ENCODE data around the gene CNP. TPM values are rescaled to one million over a fixed set of nuclear protein-coding genes. Genes with fewer than 3 reads are reported as not detected.

CNP gene
- polyA plus RNA-seq, 3 donors: 19.4 to 45.6 (median 38.2) TPM

GRCh38 chr17:41967921-41968578 lies 1.5 kb downstream of the CNP start:
- no peak overlapping the region for H3K27ac ChIP-seq (ENCODE audit: low read depth, low read length)
- WGBS, 3 donors: 76 to 92% (median 92%) methylated on average over 34 to 37 of the region's 37 CpGs

- H3K27ac ChIP-seq (ENCODE audit: low read depth, low read length): no peak overlapping the region
- 87 to 93% (median 90%) methylated on average over 10 of the region's 10 CpGs for WGBS, 3 donors
These were observed 2.1 kb downstream of the CNP start for GRCh38 chr17:41968676-41969075.

GRCh38 chr17:41970901-41971331 lies 4.3 kb downstream of the CNP start:
- H3K27ac ChIP-seq (ENCODE audit: low read depth, low read length): no peak overlapping the region
- WGBS, 3 donors: 75 to 84% (median 80%) methylated on average over 5 of the region's 5 CpGs

- whole genome bisulfite sequencing, 3 donors: 80 to 87% (median 84%) methylated on average over 18 of the region's 18 CpGs
These were observed 5.3 kb downstream of the CNP start for GRCh38 chr17:41971721-41972523.

GRCh38 chr17:41972571-41973407 lies 6.2 kb downstream of the CNP start:
- 26 to 59% (median 49%) methylated on average over 20 to 22 of the region's 22 CpGs for WGBS, 3 donors
- H3K27ac ChIP-seq (ENCODE audit: low read depth, low read length): no peak overlapping the region

More at GRCh38 chr17:41971721-41972523, 5.3 kb downstream of the CNP start:
- no peak overlapping the region for H3K27ac ChIP-seq (ENCODE audit: low read depth, low read length)

- no peak overlapping the region for H3K27ac ChIP-seq (ENCODE audit: low read depth, low read length)
- WGBS, 3 donors: 36 to 75% (median 70%) methylated on average over 19 of the region's 19 CpGs
These were observed 6.8 kb downstream of the CNP start for GRCh38 chr17:41973408-41973811.

- 78 to 91% (median 82%) methylated on average over 6 of the region's 6 CpGs for WGBS, 3 donors
- no peak overlapping the region for H3K27ac ChIP-seq (ENCODE audit: low read depth, low read length)
These were observed 7.4 kb downstream of the CNP start for GRCh38 chr17:41974031-41974430.

GRCh38 chr17:41974658-41975057 lies 8.1 kb downstream of the CNP start:
- no peak overlapping the region for H3K27ac ChIP-seq (ENCODE audit: low read depth, low read length)

GRCh38 chr17:41975099-41976083 lies 8.8 kb downstream of the CNP start:
- WGBS, 3 donors: 88 to 91% (median 90%) methylated on average over 9 of the region's 9 CpGs
- H3K27ac ChIP-seq (ENCODE audit: low read depth, low read length): no peak overlapping the region

More at GRCh38 chr17:41974658-41975057, 8.1 kb downstream of the CNP start:
- 85 to 93% (median 90%) methylated on average over 5 of the region's 5 CpGs for WGBS, 3 donors

- no peak overlapping the region for H3K27ac ChIP-seq (ENCODE audit: low read depth, low read length)
- 61 to 82% (median 65%) methylated on average over 11 of the region's 11 CpGs for WGBS, 3 donors
These were observed 9.7 kb downstream of the CNP start for GRCh38 chr17:41976142-41976768.

- no peak overlapping the region for H3K27ac ChIP-seq (ENCODE audit: low read depth, low read length)
- WGBS, 3 donors: 34 to 95% (median 89%) methylated on average over 4 of the region's 4 CpGs
These were observed 11.4 kb downstream of the CNP start for GRCh38 chr17:41977991-41978390.

GRCh38 chr17:41982026-41982760 lies 15.6 kb downstream of the CNP start:
- H3K27ac ChIP-seq (ENCODE audit: low read depth, low read length): no peak overlapping the region
- 86 to 93% (median 87%) methylated on average over 14 of the region's 14 CpGs for whole genome bisulfite sequencing, 3 donors

GRCh38 chr17:41984454-41984853 lies 17.9 kb downstream of the CNP start:
- no peak overlapping the region for H3K27ac ChIP-seq (ENCODE audit: low read depth, low read length)
- WGBS, 3 donors: 93 to 97% (median 96%) methylated on average over 8 of the region's 8 CpGs

GRCh38 chr17:41985919-41986318 lies 19.3 kb downstream of the CNP start:
- H3K27ac ChIP-seq (ENCODE audit: low read depth, low read length): no peak overlapping the region
- 94 to 96% (median 96%) methylated on average over 8 of the region's 8 CpGs for WGBS, 3 donors

- WGBS, 3 donors: 91 to 96% (median 93%) methylated on average over 1 of the region's 1 CpG
- no peak overlapping the region for H3K27ac ChIP-seq (ENCODE audit: low read depth, low read length)
These were observed 20.0 kb downstream of the CNP start for GRCh38 chr17:41986634-41987033.

GRCh38 chr17:41987642-41988041 lies 21.0 kb downstream of the CNP start:
- WGBS, 3 donors: 67 to 95% (median 68%) methylated on average over 3 of the region's 3 CpGs
- H3K27ac ChIP-seq (ENCODE audit: low read depth, low read length): no peak overlapping the region

- H3K27ac ChIP-seq (ENCODE audit: low read depth, low read length): no peak overlapping the region
- WGBS, 3 donors: 96 to 98% (median 97%) methylated on average over 2 of the region's 2 CpGs
These were observed 21.8 kb downstream of the CNP start for GRCh38 chr17:41988418-41988817.
